ENCODE results near the gene FAM53B.
A peak's percentile ranks its signal among the peaks of the same experiment; 100 is the strongest.
"Not testable (repeated sequence)": the region's sequence is repeated elsewhere in the genome, so short reads cannot be mapped to it uniquely, and the experiment has no call there.

The FAM53B gene

GRCh38 chr10:124746992-124747391, 2.8 kb upstream of the FAM53B start:
- no peak overlapping the region for H3K27ac ChIP-seq (ENCODE audit: extremely low read depth, low read depth, low read length)
- CTCF ChIA-PET: interaction anchor here (0.6 to 2.3 kb wide), 5 partner anchors 9 to 227 kb away, joined by 3 to 12 read pairs (median 3); no protein-coding TSS in a partner anchor
- POLR2A ChIA-PET: no interaction called here

GRCh38 chr10:124746447-124746846, 2.3 kb upstream of the FAM53B start:
- CTCF ChIA-PET: interaction anchor here (0.9 to 2.3 kb wide), 6 partner anchors 10 to 227 kb away, joined by 3 to 12 read pairs (median 4); partner anchors contain the start of gene ABRAXAS2
- H3K4me1 ChIP-seq (ENCODE audit: control insufficient read depth, insufficient read depth, low read length): peaks cover 13% of the 10 kb centered on the region
- H3K36me3 ChIP-seq (ENCODE audit: control insufficient read depth in 2 of 2, insufficient read depth in 1 of 2, low read length in 2 of 2): peaks cover 11 to 17% of the 10 kb centered on the region in 2 experiments; a peak in 2 of 3 replicates
- H3K4me3 ChIP-seq (ENCODE audit: low read depth, low read length); H3K9me3 ChIP-seq (ENCODE audit: control insufficient read depth, insufficient read depth, low read depth, low read length); H3K27ac ChIP-seq (ENCODE audit: extremely low read depth, low read depth, low read length); POLR2A ChIA-PET: not testable (repeated sequence)
- TF ChIP-seq ZNF335 (tag by site-specific recombination; conservative IDR thresholded peaks at IDR 0.05): 0 out of 2 replicates have a peak, but pooled peaks have one; percentile 20

More at GRCh38 chr10:124746992-124747391, 2.8 kb upstream of the FAM53B start:
- peaks cover 8% of the 10 kb centered on the region for H3K4me1 ChIP-seq (ENCODE audit: control insufficient read depth, insufficient read depth, low read length)
- no peak for TF ChIP-seq ZFP41 (tag by site-specific recombination; IDR thresholded peaks at IDR 0.05; ENCODE audit: borderline replicate concordance)
- TF ChIP-seq ZEB2 (tag by site-specific recombination; IDR thresholded peaks at IDR 0.05): no peak
- no peak for TF ChIP-seq ZNF560 (tag by site-specific recombination; IDR thresholded peaks at IDR 0.05; ENCODE audit: borderline replicate concordance)
- no peak for TF ChIP-seq ZNF621 (tag by site-specific recombination; IDR thresholded peaks at IDR 0.05)
- TF ChIP-seq HIC1 (tag by site-specific recombination; IDR thresholded peaks at IDR 0.05): no peak
- TF ChIP-seq ZNF175 (tag by site-specific recombination; IDR thresholded peaks at IDR 0.05): no peak
- TF ChIP-seq ZNF211 (tag by site-specific recombination; IDR thresholded peaks at IDR 0.05; ENCODE audit: low read depth): no peak
- no peak for TF ChIP-seq HOXD13 (CRISPR knock-in tag; IDR thresholded peaks at IDR 0.05; ENCODE audit: borderline replicate concordance)
- no peak for TF ChIP-seq BCL11A (tag by site-specific recombination; IDR thresholded peaks at IDR 0.05; ENCODE audit: low read depth)
- no peak for TF ChIP-seq ZNF398 (tag by site-specific recombination; IDR thresholded peaks at IDR 0.05)
- TF ChIP-seq SP2 (tag by site-specific recombination; IDR thresholded peaks at IDR 0.05): no peak
- no peak for TF ChIP-seq ZNF585B (tag by site-specific recombination; IDR thresholded peaks at IDR 0.05)
- TF ChIP-seq ZBTB48 (tag by site-specific recombination; IDR thresholded peaks at IDR 0.05): no peak
- no peak for TF ChIP-seq ZNF530 (tag by site-specific recombination; IDR thresholded peaks at IDR 0.05; ENCODE audit: low read depth)
- no peak for TF ChIP-seq ZNF837 (tag by site-specific recombination; IDR thresholded peaks at IDR 0.05)
- no peak for TF ChIP-seq ZBTB44 (tag by site-specific recombination; IDR thresholded peaks at IDR 0.05)
- peaks cover 11 to 22% of the 10 kb centered on the region in 2 experiments; a peak in 2 of 3 replicates for H3K36me3 ChIP-seq (ENCODE audit: control insufficient read depth in 2 of 2, insufficient read depth in 1 of 2, low read length in 2 of 2)
- no peaks in the 10 kb centered on the region for H3K9me3 ChIP-seq (ENCODE audit: control insufficient read depth, insufficient read depth, low read depth, low read length)
- no peak overlapping the region for H3K4me3 ChIP-seq (ENCODE audit: low read depth, low read length)
